Nephron (organoid): ENCODE data around the gene NR4A3.
A peak's percentile ranks its signal among the peaks of the same experiment; 100 is the strongest.
"Not testable (repeated sequence)": the region's sequence is repeated elsewhere in the genome, so short reads cannot be mapped to it uniquely, and the experiment has no call there.

Experiments used
- H3K27ac Mint-ChIP-seq, 3 experiments: 2 replicates each; pipeline ENCODE4 v1.8.0; 2020; ENCODE audit warnings: mixed read lengths in 3 of 3, mild to moderate bottlenecking in 2 of 3, moderate library complexity in 1 of 3
- H3K27me3 Mint-ChIP-seq: 2 replicates; pipeline ENCODE4 v1.8.0; 2021; ENCODE audit warnings: low read depth, mild to moderate bottlenecking, moderate library complexity, mixed read lengths
- H3K36me3 Mint-ChIP-seq: 2 replicates; pipeline ENCODE4 v1.8.0; 2020; ENCODE audit warnings: low read depth, mixed read lengths
- H3K4me1 Mint-ChIP-seq: 2 replicates; pipeline ENCODE4 v1.8.0; 2020; ENCODE audit warnings: mixed read lengths
- H3K4me3 Mint-ChIP-seq, 3 experiments: 2 replicates each; pipeline ENCODE4 v1.8.0; 2020; ENCODE audit warnings: mild to moderate bottlenecking in 3 of 3, mixed read lengths in 3 of 3, moderate library complexity in 2 of 3
- H3K9me3 Mint-ChIP-seq: 2 replicates; pipeline ENCODE4 v1.8.0; 2020; ENCODE audit warnings: mixed read lengths
- CTCF ChIP-seq, 3 experiments: fragments of 200-600 bp; sonication (generic); IDR thresholded peaks; one replicate each; pipeline ENCODE4 v1.5.0; 2021; ENCODE audit warnings: antibody characterized with exemption in 3 of 3; ENCODE audit not compliant: unreplicated experiment in 3 of 3

NR4A3 gene

DNA sequence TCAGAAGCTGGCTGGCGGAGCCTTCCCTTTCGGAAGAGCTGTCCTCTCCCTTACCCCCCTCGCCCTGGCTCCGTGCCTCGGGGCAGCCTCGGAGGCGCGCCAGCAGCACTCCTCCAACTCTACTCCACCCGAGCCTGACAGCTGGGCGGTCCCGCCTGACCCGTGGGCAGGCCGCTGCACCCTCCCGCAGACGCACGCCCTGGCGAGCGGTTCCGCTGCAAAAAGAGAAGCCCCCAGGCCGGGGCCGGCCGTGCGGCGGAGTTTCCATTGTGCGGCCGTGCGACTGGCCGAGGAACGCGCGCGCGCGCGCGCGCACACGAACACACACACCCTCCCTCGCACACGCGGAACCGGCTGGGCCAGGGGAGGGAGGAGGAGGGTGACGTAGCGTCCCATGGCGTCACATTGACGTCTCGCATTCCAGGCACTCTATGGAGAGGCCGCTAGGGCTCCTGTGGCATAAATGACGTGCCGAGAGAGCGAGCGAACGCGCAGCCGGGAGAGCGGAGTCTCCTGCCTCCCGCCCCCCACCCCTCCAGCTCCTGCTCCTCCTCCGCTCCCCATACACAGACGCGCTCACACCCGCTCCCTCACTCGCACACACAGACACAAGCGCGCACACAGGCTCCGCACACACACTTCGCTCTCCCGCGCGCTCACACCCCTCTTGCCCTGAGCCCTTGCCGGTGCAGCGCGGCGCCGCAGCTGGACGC lies at the start of gene NR4A3:
NR4A3 (plus strand) TSS at position 490 of the 713 bp plus-strand sequence. CDS start 6,158 bp downstream, outside the sequence.
- H3K9me3 Mint-ChIP-seq, result no peaks in the 10 kb centered on the region
- TF ChIP-seq CTCF (IDR thresholded peaks at IDR 0.05; ENCODE audit: unreplicated experiment in 3 of 3), result peak in 1 of 3 experiments; percentile 36
- peak within 1 kb of the TSS; percentile 82 to 95 (median 84) for H3K27ac Mint-ChIP-seq
- no peaks in the 10 kb centered on the region for H3K36me3 Mint-ChIP-seq
- peaks cover 31% of the 10 kb centered on the region for H3K4me1 Mint-ChIP-seq
- H3K27me3 Mint-ChIP-seq, result peaks cover 54% of the 10 kb centered on the region
- peak within 1 kb of the TSS; percentile 85 to 89 (median 87) for H3K4me3 Mint-ChIP-seq

DNA sequence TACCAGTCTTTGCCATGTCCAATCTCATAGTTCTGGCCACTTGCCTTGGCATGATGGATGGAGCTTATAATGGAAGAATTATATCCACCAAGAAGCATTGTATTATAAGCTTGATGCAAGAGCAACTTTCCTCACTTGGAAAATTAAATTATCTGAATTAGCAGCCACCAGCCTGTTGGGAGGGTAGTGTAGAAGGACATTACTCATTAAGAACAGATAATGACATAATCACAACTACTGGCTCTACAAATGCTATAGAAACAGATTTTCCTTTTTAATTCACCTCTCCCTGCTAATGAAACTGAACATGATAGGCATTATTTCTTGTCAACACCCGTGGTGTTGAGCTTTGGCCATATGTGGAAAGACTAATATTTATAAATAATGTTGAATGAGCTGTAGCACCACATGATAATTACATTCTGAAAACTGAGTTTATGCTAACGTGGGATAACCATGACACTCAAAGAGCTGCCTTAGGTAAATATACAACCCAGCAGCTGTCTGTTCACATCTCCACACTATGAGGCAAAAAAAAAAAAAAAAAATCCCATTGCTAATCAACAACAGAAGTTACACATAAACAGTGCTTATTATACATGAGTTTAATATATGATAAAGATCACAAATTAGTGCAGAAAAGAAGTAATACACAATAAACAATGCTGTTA lies 48.1 kb upstream of the NR4A3 start:
- Mint-ChIP-seq H3K27ac (no peak overlapping the region), H3K4me1 (no peaks in the 10 kb centered on the region)

GRCh38 chr9:99778308-99778707 lies 43.4 kb upstream of the NR4A3 start:
- Mint-ChIP-seq H3K27me3 (no peaks in the 10 kb centered on the region), H3K4me1 (no peaks in the 10 kb centered on the region), H3K9me3 (no peaks in the 10 kb centered on the region), H3K4me3 (no peak overlapping the region), H3K36me3 (no peaks in the 10 kb centered on the region), H3K27ac (no peak overlapping the region)
- no peak for TF ChIP-seq CTCF (IDR thresholded peaks at IDR 0.05; ENCODE audit: unreplicated experiment in 3 of 3)

More for the DNA sequence above, 48.1 kb upstream of the NR4A3 start:
- no peak overlapping the region for H3K4me3 Mint-ChIP-seq
- no peaks in the 10 kb centered on the region for H3K36me3 Mint-ChIP-seq
- no peak for TF ChIP-seq CTCF (IDR thresholded peaks at IDR 0.05; ENCODE audit: unreplicated experiment in 3 of 3)
- H3K9me3 Mint-ChIP-seq, result no peaks in the 10 kb centered on the region
- no peaks in the 10 kb centered on the region for H3K27me3 Mint-ChIP-seq

- TF ChIP-seq CTCF (IDR thresholded peaks at IDR 0.05; ENCODE audit: unreplicated experiment in 3 of 3), result no peak
- H3K4me1 Mint-ChIP-seq, result no peaks in the 10 kb centered on the region
- no peak overlapping the region for H3K4me3 Mint-ChIP-seq
- no peak overlapping the region for H3K27ac Mint-ChIP-seq
- no peaks in the 10 kb centered on the region for H3K27me3 Mint-ChIP-seq
- no peaks in the 10 kb centered on the region for H3K9me3 Mint-ChIP-seq
- H3K36me3 Mint-ChIP-seq, result no peaks in the 10 kb centered on the region
Observed at GRCh38 chr9:99778836-99779235, 42.8 kb upstream of the NR4A3 start.

GRCh38 chr9:99779277-99779676 lies 42.4 kb upstream of the NR4A3 start:
- Mint-ChIP-seq H3K4me3 (no peak overlapping the region), H3K9me3 (no peaks in the 10 kb centered on the region), H3K4me1 (no peaks in the 10 kb centered on the region), H3K36me3 (no peaks in the 10 kb centered on the region), H3K27me3 (no peaks in the 10 kb centered on the region), H3K27ac (no peak overlapping the region)
- no peak for TF ChIP-seq CTCF (IDR thresholded peaks at IDR 0.05; ENCODE audit: unreplicated experiment in 3 of 3)

- not testable (repeated sequence) for H3K4me3 Mint-ChIP-seq, H3K27me3 Mint-ChIP-seq, H3K9me3 Mint-ChIP-seq, H3K36me3 Mint-ChIP-seq, H3K27ac Mint-ChIP-seq, H3K4me1 Mint-ChIP-seq
Observed at GRCh38 chr9:99782349-99782748, 39.3 kb upstream of the NR4A3 start.
